Measurements from ENCODE around the gene STRA8. TPM values are rescaled to one million over a fixed set of nuclear protein-coding genes. Genes with fewer than 3 reads are reported as not detected.
A peak's percentile ranks its signal among the peaks of the same experiment; 100 is the strongest.

STRA8 gene
- not detected for total RNA-seq

- no peak for DNase-seq (ENCODE audit: low spot score in 2 of 2)
- H3K27me3 ChIP-seq, result no peaks in the 10 kb centered on the region
- H3K36me3 ChIP-seq, result no peaks in the 10 kb centered on the region
- no peak within 1 kb of the TSS for H3K4me3 ChIP-seq
- no peak for TF ChIP-seq CTCF (IDR thresholded peaks at IDR 0.05)
- H3K27ac ChIP-seq, result no peak within 1 kb of the TSS
- H3K9me3 ChIP-seq, result no peaks in the 10 kb centered on the region
- intact Hi-C loops (cut with DNase I), result no loop called here
- no peaks in the 10 kb centered on the region for H3K4me1 ChIP-seq
Measured at GRCh38 chr7:135233570-135233969, at the start of gene STRA8. Gene STRA8 (plus strand): TSS chr7:135233838. CDS start chr7:135240525, 6,687 bp downstream.

- H3K27me3 ChIP-seq, result no peaks in the 10 kb centered on the region
- no peaks in the 10 kb centered on the region for H3K4me1 ChIP-seq
- no peak for TF ChIP-seq CTCF (IDR thresholded peaks at IDR 0.05)
- peaks cover 62 to 92% of the 10 kb centered on the region in 2 donors for H3K36me3 ChIP-seq
- peak in 1 of 2 donors; percentile 42 for DNase-seq (ENCODE audit: low spot score in 2 of 2)
- peaks cover 10 to 26% of the 10 kb centered on the region in 2 donors for H3K9me3 ChIP-seq
- no peak overlapping the region for H3K27ac ChIP-seq
- intact Hi-C loops (cut with DNase I), result no loop called here
- no peak overlapping the region for H3K4me3 ChIP-seq
Measured at GRCh38 chr7:135184254-135184841, 49.3 kb upstream of the STRA8 start.

- H3K4me1 ChIP-seq, result no peaks in the 10 kb centered on the region
- peak in 1 of 2 donors; percentile 54 for DNase-seq (ENCODE audit: low spot score in 2 of 2)
- no peak overlapping the region for H3K27ac ChIP-seq
- no peak overlapping the region for H3K4me3 ChIP-seq
- H3K27me3 ChIP-seq, result no peaks in the 10 kb centered on the region
- intact Hi-C loops (cut with DNase I), result no loop called here
- peaks cover 62 to 97% of the 10 kb centered on the region in 2 donors for H3K36me3 ChIP-seq
- TF ChIP-seq CTCF (IDR thresholded peaks at IDR 0.05), result no peak
- H3K9me3 ChIP-seq, result peaks cover 10 to 21% of the 10 kb centered on the region in 2 donors
Measured at GRCh38 chr7:135185471-135186260, 48.0 kb upstream of the STRA8 start.

GRCh38 chr7:135186261-135186540 is 47.4 kb upstream of the STRA8 start:
- peaks cover 6 to 16% of the 10 kb centered on the region in 2 donors for H3K9me3 ChIP-seq
- H3K4me3 ChIP-seq, result no peak overlapping the region
- H3K36me3 ChIP-seq, result peaks cover 62 to 98% of the 10 kb centered on the region in 2 donors
- no peaks in the 10 kb centered on the region for H3K27me3 ChIP-seq
- H3K27ac ChIP-seq, result no peak overlapping the region
- no peaks in the 10 kb centered on the region for H3K4me1 ChIP-seq
- TF ChIP-seq CTCF (IDR thresholded peaks at IDR 0.05), result no peak
- intact Hi-C loops (cut with DNase I), result no loop called here
- DNase-seq (ENCODE audit: low spot score in 2 of 2), result no peak

- Histone ChIP-seq H3K9me3 (peaks cover 5 to 9% of the 10 kb centered on the region in 2 donors), H3K4me3 (no peak overlapping the region), H3K36me3 (peaks cover 61 to 98% of the 10 kb centered on the region in 2 donors), H3K27me3 (no peaks in the 10 kb centered on the region), H3K27ac (no peak overlapping the region), H3K4me1 (no peaks in the 10 kb centered on the region)
- no peak for TF ChIP-seq CTCF (IDR thresholded peaks at IDR 0.05)
- peak in 1 of 2 donors; percentile 60 for DNase-seq (ENCODE audit: low spot score in 2 of 2)
- intact Hi-C loops (cut with DNase I), result no loop called here
Measured at GRCh38 chr7:135186841-135187253, 46.8 kb upstream of the STRA8 start.
